Neural progenitor cell (in vitro differentiated cells): ENCODE results near the gene GALNT13. TPM values are rescaled to one million over a fixed set of nuclear protein-coding genes. Genes with fewer than 3 reads are reported as not detected.

ENCODE experiments used
- DNase-seq: peaks from one replicate; pipeline ENCODE4 v3.0.0-alpha.2; 2016; ENCODE audit warnings: low spot score
- H2AFZ ChIP-seq: fragments of 200-600 bp; sonication (generic); replicated peaks from 2 replicates; pipeline ENCODE4 v1.6.1; 2016; ENCODE audit warnings: antibody characterized with exemption
- H3F3A ChIP-seq: fragments of 200-600 bp; sonication (generic); 2 replicates; pipeline ENCODE4 v1.6.1; 2016; ENCODE audit warnings: antibody characterized with exemption, low read depth
- H3K27ac ChIP-seq: fragments of 200-600 bp; sonication (generic); 2 replicates; pipeline ENCODE4 v1.5.1; 2016; ENCODE audit warnings: mild to moderate bottlenecking
- H3K27me3 ChIP-seq: fragments of 200-600 bp; sonication (generic); 2 replicates; pipeline ENCODE4 v1.6.1; 2016; ENCODE audit warnings: mild to moderate bottlenecking, moderate library complexity
- H3K36me3 ChIP-seq: fragments of 200-600 bp; sonication (generic); 2 replicates; pipeline ENCODE4 v1.5.1; 2016
- H3K4me1 ChIP-seq: fragments of 200-600 bp; sonication (generic); 2 replicates; pipeline ENCODE4 v1.6.1; 2016; ENCODE audit warnings: mixed run types
- H3K4me2 ChIP-seq: fragments of 200-600 bp; sonication (generic); 2 replicates; pipeline ENCODE4 v1.6.1; 2016
- H3K4me3 ChIP-seq: fragments of 200-600 bp; sonication (generic); 2 replicates; pipeline ENCODE4 v1.5.1; 2016
- H3K79me2 ChIP-seq: fragments of 200-600 bp; sonication (generic); 2 replicates; pipeline ENCODE4 v1.6.1; 2016; ENCODE audit warnings: low read depth
- H3K9ac ChIP-seq: fragments of 200-600 bp; sonication (generic); 2 replicates; pipeline ENCODE4 v1.6.1; 2016
- H3K9me3 ChIP-seq: fragments of 200-600 bp; sonication (generic); 2 replicates; pipeline ENCODE4 v1.5.1; 2016; ENCODE audit warnings: low read depth
- H4K20me1 ChIP-seq: fragments of 200-600 bp; sonication (generic); 2 replicates; pipeline ENCODE4 v1.6.1; 2016; ENCODE audit warnings: low read depth
- H3K27ac Mint-ChIP-seq: 3 replicates; pipeline ENCODE4 v1.8.0; 2021; ENCODE audit warnings: mixed read lengths
- H3K27me3 Mint-ChIP-seq: 2 replicates; pipeline ENCODE4 v1.8.0; 2022; ENCODE audit warnings: low read depth, mild to moderate bottlenecking, inconsistent platforms, moderate library complexity, mixed read lengths; ENCODE audit not compliant: insufficient read depth
- H3K36me3 Mint-ChIP-seq: 3 replicates; pipeline ENCODE4 v1.8.0; 2021; ENCODE audit warnings: mixed read lengths
- H3K4me1 Mint-ChIP-seq: 3 replicates; pipeline ENCODE4 v1.8.0; 2021; ENCODE audit warnings: mixed read lengths
- H3K4me3 Mint-ChIP-seq: 3 replicates; pipeline ENCODE4 v1.8.0; 2021; ENCODE audit warnings: mild to moderate bottlenecking, moderate library complexity, mixed read lengths
- H3K9me3 Mint-ChIP-seq: 3 replicates; pipeline ENCODE4 v1.8.0; 2020; ENCODE audit warnings: mixed read lengths
- CTCF ChIP-seq: fragments of 200-600 bp; sonication (generic); IDR thresholded peaks from 2 replicates; pipeline ENCODE4 v1.5.1; 2017; ENCODE audit warnings: antibody characterized with exemption, mild to moderate bottlenecking
- EZH2 ChIP-seq: fragments of 200-600 bp; sonication (generic); IDR thresholded peaks from 2 replicates; pipeline ENCODE4 v1.6.1; 2017; ENCODE audit warnings: antibody characterized with exemption, mild to moderate bottlenecking, moderate library complexity
- EZH2phosphoT487 ChIP-seq: fragments of 200-600 bp; sonication (generic); IDR thresholded peaks from 2 replicates; pipeline ENCODE4 v1.6.1; 2017; ENCODE audit warnings: antibody characterized with exemption
- total RNA-seq: library from RNA; depleted of rRNA; stranded (reverse); fragments of >200 nt; gene quantifications from 2 replicates; pipeline ENCODE4 v1.2.3, GENCODE V29; 2015; ENCODE audit warnings: low replicate concordance

Gene GALNT13
- total RNA-seq, 1 donor from 2014 or later, result 5.9 TPM

- no peaks in the 10 kb centered on the region for H3K36me3 ChIP-seq
- Mint-ChIP-seq H3K9me3 (peaks cover 3% of the 10 kb centered on the region), H3K27me3 (no peaks in the 10 kb centered on the region), H3K4me3 (no peak overlapping the region), H3K27ac (no peak overlapping the region), H3K36me3 (no peaks in the 10 kb centered on the region), H3K4me1 (no peaks in the 10 kb centered on the region)
- H3K27ac ChIP-seq, result no peak overlapping the region
- DNase-seq, result no peak
- H3K4me1 ChIP-seq, result no peaks in the 10 kb centered on the region
- no peak overlapping the region for H2AFZ ChIP-seq
- TF ChIP-seq EZH2phosphoT487 (no peak), CTCF (no peak), EZH2 (no peak)
- H3F3A ChIP-seq, result no peaks in the 10 kb centered on the region
- H3K4me3 ChIP-seq, result no peak overlapping the region
- no peaks in the 10 kb centered on the region for H4K20me1 ChIP-seq
- H3K4me2 ChIP-seq, result no peak overlapping the region
- no peaks in the 10 kb centered on the region for H3K27me3 ChIP-seq
- no peaks in the 10 kb centered on the region for H3K79me2 ChIP-seq
- H3K9me3 ChIP-seq, result peaks cover 5% of the 10 kb centered on the region
- no peak overlapping the region for H3K9ac ChIP-seq
Measured at GRCh38 chr2:154158101-154158500, 286.4 kb downstream of the GALNT13 start.

GRCh38 chr2:154161286-154161685 is 289.6 kb downstream of the GALNT13 start:
- TF ChIP-seq EZH2phosphoT487 (no peak), EZH2 (no peak), CTCF (no peak)

GRCh38 chr2:154170400-154170799 is 298.7 kb downstream of the GALNT13 start:
- H3K27ac ChIP-seq, result no peak overlapping the region
- H3K4me2 ChIP-seq, result no peak overlapping the region
- no peaks in the 10 kb centered on the region for H3K27me3 ChIP-seq
- Mint-ChIP-seq H3K27ac (no peak overlapping the region), H3K4me3 (no peak overlapping the region), H3K27me3 (peaks cover 2% of the 10 kb centered on the region), H3K4me1 (no peaks in the 10 kb centered on the region), H3K36me3 (no peaks in the 10 kb centered on the region), H3K9me3 (no peaks in the 10 kb centered on the region)
- no peak overlapping the region for H3K4me3 ChIP-seq
- TF ChIP-seq EZH2phosphoT487 (no peak), CTCF (no peak), EZH2 (no peak)
- H3K4me1 ChIP-seq, result no peaks in the 10 kb centered on the region
- H3F3A ChIP-seq, result no peaks in the 10 kb centered on the region
- H3K9me3 ChIP-seq, result no peaks in the 10 kb centered on the region
- no peaks in the 10 kb centered on the region for H3K79me2 ChIP-seq
- no peaks in the 10 kb centered on the region for H3K36me3 ChIP-seq
- no peak for DNase-seq
- H4K20me1 ChIP-seq, result no peaks in the 10 kb centered on the region
- H3K9ac ChIP-seq, result no peak overlapping the region
- no peak overlapping the region for H2AFZ ChIP-seq

More at GRCh38 chr2:154161286-154161685, 289.6 kb downstream of the GALNT13 start:
- no peak overlapping the region for H3K27ac Mint-ChIP-seq
- no peaks in the 10 kb centered on the region for H3K9me3 Mint-ChIP-seq
- DNase-seq, result no peak
- Histone ChIP-seq H3K4me1 (no peaks in the 10 kb centered on the region), H3K27me3 (no peaks in the 10 kb centered on the region), H2AFZ (no peak overlapping the region), H3K4me3 (no peak overlapping the region), H3K79me2 (no peaks in the 10 kb centered on the region), H3K27ac (no peak overlapping the region), H3K4me2 (no peak overlapping the region), H3K36me3 (peaks cover 5% of the 10 kb centered on the region), H4K20me1 (no peaks in the 10 kb centered on the region), H3F3A (no peaks in the 10 kb centered on the region), H3K9me3 (no peaks in the 10 kb centered on the region), H3K9ac (no peak overlapping the region)
- H3K4me1 Mint-ChIP-seq, result no peaks in the 10 kb centered on the region
- H3K27me3 Mint-ChIP-seq, result peaks cover 1% of the 10 kb centered on the region
- no peaks in the 10 kb centered on the region for H3K36me3 Mint-ChIP-seq
- H3K4me3 Mint-ChIP-seq, result no peak overlapping the region

GRCh38 chr2:154173164-154173563 is 301.4 kb downstream of the GALNT13 start:
- Histone ChIP-seq H3K4me2 (no peak overlapping the region), H4K20me1 (no peaks in the 10 kb centered on the region), H3K79me2 (no peaks in the 10 kb centered on the region), H2AFZ (no peak overlapping the region), H3K4me1 (no peaks in the 10 kb centered on the region), H3K4me3 (no peak overlapping the region), H3F3A (no peaks in the 10 kb centered on the region), H3K27me3 (no peaks in the 10 kb centered on the region), H3K9me3 (no peaks in the 10 kb centered on the region), H3K9ac (no peak overlapping the region), H3K27ac (no peak overlapping the region), H3K36me3 (no peaks in the 10 kb centered on the region)
- H3K4me3 Mint-ChIP-seq, result no peak overlapping the region
- no peak overlapping the region for H3K27ac Mint-ChIP-seq
- H3K36me3 Mint-ChIP-seq, result no peaks in the 10 kb centered on the region
- no peaks in the 10 kb centered on the region for H3K9me3 Mint-ChIP-seq
- no peak for DNase-seq
- H3K27me3 Mint-ChIP-seq, result no peaks in the 10 kb centered on the region
- H3K4me1 Mint-ChIP-seq, result no peaks in the 10 kb centered on the region
- no peak for TF ChIP-seq EZH2
- TF ChIP-seq EZH2phosphoT487, result no peak
- TF ChIP-seq CTCF, result no peak
